Stimulated activated CD4-positive, alpha-beta T cell treated with anti-CD3 and anti-CD28 coated beads, Interleukin-2, amount 100 ng/mL, for 48 hours (primary cell): Measurements from ENCODE around the gene TYROBP.
A peak's percentile ranks its signal among the peaks of the same experiment; 100 is the strongest.
"Not testable (repeated sequence)": the region's sequence is repeated elsewhere in the genome, so short reads cannot be mapped to it uniquely, and the experiment has no call there.

Source experiments
- DNase-seq, 2 donors: peaks; one replicate each; pipeline ENCODE4 v3.0.0-alpha.2; 2020

Gene TYROBP

DNA sequence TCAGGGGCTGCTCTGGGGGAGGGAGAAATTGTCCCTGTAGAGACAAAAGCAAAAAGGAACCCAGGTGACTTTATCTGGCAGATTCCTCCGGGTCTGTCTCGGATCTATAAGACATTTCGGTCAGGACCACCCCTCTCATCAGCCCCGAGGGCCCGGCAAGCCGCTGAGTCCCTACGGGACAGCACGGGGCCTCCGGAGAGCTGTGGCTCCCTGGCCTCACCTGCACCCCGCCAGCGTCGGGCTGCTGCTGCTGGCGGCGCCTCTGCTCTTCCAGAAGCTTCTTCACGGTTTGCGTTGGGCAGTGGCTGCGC is 9.6 kb downstream of the TYROBP start:
- no peak for DNase-seq

DNA sequence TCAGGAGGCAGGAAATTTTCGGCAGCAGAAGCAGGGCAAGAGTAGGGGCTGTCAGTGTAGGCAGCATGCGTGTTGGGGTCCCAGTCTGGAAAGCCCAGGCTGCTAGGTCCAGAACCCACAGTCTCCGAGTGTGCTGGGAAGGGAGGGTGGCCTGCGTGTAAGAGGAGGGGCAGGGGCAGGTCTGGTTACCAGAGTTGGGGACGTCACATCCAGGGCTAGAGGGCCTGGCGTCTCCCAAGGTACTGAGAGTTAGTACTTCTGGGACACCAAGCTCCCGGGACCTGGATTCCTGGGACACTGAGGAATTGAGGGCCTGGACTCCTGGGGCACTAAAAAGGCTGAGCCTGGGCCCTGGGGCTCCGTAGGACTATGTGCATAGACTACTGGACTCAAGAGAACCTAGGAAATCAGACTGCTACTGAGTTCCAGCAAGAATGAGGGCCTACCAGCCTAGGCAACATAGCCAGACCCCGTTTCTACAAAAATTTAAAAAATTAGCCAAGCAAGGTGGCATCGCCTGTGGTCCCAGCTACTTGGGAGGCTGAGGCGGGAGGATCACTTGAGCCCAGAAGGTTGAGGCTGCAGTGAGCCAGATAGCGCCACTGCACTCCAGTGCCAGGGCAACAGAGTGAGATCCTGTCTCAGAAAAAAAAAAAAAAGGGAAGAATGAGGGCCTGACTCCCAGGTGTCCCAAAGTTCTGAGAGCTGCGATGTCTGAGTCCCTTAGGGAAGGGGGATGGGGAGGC is 10.2 kb downstream of the TYROBP start:
- DNase-seq = no peak

DNA sequence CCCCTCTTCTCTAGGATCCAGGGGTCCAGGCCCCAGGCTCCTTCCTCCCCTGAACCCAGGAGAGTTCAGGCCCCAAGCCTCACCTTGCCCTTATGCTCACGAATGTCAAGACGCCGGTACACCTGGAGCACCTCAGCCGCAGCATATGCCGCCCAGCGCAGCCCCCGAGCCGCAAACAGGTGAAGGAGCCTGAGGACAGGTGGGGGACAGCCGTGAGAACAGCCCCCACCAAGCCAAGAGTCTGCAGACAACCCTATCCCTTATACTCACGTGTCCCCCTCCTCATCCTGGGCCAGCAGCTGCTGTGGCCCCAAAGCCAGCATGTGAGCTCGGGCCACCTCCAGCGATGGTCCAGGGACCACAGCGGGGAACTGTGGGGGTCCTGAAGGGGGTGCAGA is 11.5 kb downstream of the TYROBP start:
- DNase-seq = no peak

DNA sequence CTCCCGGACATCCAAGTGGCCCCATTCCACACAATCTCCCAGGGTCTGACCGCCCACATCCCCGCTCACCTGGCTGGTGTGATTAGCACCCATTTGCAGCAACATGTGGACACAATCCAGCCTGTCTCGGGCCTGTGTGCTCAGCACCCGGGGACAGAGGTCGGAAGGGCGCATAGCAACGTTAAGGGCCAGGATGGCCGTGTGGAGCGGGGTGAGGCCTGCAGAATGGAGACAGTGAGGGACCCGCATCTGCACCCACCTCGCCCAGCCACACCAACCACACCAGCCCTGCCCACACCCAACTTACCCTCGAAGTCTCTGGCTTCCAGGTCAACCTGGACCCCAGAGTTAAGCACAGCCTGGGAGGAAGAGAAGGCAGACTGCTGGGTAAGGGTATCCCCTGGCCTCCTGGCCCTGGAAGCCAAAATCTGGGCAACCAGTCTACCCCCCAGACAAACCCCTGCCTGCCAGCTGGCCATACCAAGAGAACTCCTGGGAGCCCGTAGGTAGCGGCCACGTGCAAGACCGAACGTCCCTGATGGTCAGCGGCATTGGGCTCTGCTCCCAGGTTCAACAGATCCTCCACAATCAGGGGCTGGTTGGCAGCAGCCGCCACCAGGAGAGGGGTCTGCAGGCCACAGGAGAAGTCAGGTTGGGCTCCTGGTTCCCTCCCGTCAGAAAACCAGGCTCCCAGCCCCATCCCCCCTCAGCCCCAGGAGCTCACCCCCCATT is 12.0 kb downstream of the TYROBP start:
- DNase-seq = no peak

DNA sequence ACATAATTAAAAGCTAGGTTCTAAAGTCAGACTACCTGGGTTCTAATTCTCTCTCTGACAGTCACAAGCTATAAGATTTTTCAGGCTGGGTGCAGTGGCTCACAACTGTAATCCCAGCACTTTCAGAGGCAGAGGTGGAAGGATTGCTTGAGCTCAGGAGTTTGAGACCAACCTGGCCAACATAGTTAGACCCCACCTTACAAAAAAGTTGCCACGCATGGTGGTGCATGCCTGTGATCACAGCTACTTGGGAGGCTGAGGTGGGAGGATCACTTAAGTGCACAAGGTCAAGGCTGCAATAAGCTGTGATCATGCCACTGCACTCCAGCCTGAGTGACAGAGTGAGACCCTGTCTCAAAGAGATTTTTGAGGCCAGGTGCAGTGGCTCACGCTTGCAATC is 13.8 kb downstream of the TYROBP start:
- no peak for DNase-seq

DNA sequence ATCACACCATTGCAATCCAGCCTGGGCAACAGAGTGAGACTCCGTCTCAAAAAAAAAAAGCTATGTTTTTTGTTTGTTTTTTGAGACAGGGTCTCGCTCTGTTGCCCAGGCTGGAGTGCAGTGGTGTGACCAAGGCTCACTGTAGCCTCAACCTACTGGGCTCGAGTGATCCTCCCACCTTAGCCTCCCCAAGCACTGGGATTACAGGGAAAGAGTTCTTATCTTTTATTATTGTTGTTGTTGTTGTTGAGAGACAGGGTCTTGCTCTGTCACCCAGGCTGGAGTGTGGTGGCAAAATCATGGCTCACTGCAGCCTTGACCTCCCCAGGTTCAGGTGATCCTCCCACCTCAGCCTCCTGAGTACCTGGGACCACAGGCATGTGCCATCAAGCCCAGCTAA is 16.3 kb downstream of the TYROBP start:
- not testable (repeated sequence) for DNase-seq

DNA sequence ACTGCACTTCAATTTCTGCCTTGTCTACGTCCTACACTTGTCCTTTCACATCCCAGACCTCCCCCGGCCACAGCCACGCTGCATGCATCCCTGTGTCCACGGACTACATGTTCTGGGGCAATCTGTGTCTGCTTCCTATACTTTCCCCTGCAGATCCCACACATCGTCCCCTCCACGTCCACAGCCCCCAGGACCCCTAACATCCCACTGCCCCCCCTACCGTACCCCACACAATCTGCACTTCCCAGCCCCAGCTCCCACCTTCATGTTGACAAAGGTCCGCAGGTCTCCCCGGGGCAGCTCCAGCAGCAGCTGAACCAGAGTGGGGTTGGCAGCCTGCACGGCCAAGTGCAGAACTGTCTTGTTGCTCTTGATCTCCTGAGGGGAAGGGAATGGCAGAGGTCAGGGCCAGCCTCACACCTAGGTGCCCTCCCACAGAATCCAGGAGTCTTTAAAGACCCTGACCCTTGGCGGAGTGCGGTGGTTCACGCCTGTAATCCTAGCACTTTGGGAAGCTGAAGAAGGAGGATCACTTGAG is 17.9 kb downstream of the TYROBP start:
- no peak for DNase-seq

DNA sequence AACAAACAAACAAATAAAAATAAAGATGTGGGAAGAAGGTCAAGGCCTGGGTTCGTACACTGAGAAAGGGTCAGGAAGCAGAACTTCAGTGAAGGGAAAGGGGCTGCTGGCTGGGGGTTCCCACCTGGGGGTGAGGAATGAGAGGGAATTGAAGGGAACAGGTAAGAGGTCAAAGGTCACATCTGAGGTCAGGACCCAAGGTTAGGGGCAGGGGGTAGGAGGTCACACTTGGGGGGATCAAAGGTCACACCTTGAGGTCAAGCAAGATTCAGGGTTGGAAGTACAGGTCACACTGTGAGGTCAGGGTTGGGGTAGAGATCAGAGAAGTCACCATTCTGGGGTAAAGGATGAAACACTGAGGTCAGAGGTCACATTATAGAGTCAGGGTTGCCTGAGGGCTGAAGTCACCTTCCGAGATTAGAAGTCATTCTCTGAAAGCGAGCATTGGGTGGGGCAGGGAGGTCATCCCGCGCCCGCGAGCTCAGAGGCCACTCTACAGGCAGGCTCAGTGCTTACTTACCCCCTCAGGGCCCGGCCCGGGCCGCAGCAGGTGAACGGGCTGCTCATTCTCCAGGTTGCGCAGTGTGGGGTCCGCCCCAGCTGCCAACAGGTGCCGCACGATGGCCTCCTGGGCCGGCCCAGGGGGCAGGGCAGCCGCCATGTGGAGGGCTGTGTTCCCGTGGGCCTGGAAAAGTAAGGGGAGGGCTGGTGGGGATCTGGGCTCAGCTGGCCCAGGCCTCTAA is 18.6 kb downstream of the TYROBP start:
- no peak for DNase-seq

DNA sequence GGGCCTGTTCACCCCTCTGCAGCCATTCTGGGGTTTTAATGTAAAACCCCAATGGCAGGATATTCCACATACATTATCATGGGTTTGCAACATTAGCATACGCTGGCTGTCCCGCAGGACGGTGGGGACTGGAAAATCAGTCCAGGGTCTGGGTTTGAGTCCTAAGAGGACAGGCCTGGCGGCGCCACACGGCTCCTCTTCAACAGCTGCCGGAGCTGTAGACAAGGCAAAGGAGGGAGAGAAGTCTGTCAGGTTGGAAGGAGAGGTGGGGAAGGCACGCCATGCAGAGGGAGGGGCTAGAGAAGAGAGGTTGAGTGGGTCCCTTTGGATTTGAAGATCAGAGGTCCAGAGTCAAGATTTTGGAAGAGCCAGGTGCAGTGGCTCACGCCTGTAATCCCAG is 19.7 kb downstream of the TYROBP start:
- DNase-seq = no peak

DNA sequence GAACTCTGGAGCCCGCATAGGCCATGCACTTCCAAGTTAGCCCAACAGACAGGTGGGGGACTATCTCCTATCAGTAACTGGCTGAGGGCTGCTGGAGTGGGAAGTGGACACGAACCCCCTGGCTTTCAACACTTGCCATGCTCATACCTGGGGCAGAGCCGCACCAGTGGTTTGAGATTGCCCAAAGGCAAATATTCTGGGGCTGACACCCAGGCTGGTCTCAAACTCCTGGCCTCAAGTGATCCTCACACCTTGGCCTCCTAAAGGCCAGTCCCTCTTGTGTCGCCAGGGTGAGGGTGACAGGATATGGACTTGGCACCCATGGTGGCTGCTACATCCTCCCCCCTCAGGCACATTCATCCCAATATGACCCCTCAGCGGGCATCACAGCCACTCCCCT is 20.9 kb downstream of the TYROBP start:
- no peak for DNase-seq

DNA sequence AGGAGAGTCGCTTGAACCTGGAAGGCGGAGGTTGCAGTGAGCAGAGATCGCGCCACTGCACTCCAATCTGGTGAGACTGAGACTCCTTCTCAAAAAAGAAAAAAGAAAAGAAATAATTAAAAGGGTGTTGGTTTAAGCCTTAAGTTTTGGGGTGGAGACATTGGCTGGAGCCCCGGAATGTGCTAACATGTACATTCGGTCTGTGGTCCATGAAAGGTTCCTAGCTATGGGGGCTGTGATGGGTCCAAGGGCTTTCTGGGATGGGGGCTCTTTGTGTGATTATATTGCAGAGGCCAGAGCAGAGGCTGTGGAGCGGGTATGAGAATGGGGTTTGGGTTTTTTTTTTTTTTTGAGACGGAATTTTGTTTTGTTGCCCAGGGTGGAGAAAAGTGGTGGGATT is 22.2 kb downstream of the TYROBP start:
- no peak for DNase-seq

DNA sequence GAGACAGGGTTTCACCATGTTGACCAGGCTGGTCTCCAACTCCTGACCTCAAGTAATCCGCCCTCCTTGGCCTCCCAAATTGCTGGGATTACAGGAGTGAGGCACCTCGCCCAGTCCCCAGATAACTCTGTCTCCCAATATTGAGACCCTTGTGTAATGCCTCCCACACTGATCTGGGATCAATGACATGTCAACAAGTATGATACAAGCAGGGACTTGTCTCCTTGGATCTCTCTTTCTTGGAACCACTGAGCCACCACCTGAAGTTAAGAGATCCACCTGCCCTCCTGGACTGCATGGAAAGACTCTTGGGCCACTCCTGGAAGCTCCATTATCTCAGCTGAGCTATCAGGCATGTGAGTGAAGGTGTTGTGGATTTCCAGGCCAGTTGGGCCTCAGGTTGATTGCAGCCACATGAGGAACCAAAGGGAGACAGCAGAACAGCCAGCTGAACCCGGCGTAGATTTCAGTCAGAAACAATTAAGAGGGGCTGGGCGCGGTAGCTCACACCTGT is 22.8 kb downstream of the TYROBP start:
- no peak for DNase-seq

DNA sequence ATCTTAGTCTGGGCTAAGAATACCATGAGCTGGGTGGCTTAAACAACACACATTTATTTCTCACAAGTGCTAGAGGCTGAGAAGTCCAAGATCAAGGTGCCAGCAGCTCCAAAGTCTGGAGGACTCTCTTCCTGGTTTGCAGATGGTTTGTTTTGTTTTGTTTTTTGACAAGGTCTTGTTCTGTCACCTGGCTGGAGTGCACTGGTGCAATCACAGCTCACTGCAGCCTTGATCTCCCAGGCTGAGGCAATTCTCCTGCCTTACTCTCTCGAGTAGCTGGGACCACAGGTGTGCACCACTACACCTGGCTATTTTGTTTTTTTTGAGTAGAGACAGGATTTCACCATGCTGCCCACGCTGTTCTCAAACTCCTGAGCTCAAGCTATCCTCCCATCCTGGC is 24.2 kb downstream of the TYROBP start:
- no peak for DNase-seq

DNA sequence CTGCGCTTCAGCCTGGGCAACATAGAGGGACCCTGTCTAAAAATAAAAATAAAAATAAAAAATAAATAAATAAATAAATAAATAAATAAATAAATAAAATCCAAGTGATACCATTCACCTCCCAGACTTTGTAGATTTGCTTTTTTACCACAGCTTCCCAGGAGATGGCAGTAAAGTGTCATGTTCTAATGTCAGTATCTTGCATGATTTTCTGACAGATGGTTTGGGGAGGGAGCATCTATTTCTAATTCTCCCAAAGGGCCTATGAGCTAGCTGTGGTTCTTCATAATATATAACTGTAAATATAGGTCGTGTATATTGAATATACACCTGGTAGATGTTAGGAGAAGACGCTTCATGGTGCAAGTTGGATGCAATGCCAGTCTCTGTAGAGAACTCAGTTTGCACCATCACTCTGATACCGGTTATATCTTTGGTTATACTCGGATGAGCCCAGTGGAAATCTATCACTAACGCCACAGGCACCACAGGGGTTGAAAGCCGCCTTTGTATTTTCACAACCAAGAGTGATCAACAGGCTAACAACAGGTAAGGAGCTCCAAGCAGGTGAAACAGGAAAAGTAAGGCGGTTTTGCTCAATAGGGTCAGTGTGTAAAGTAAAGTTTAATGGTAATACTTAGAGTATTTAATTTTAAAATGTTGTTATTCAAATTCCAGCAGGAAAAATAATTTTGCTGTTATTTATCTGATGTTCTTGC is 25.8 kb downstream of the TYROBP start:
- no peak for DNase-seq

DNA sequence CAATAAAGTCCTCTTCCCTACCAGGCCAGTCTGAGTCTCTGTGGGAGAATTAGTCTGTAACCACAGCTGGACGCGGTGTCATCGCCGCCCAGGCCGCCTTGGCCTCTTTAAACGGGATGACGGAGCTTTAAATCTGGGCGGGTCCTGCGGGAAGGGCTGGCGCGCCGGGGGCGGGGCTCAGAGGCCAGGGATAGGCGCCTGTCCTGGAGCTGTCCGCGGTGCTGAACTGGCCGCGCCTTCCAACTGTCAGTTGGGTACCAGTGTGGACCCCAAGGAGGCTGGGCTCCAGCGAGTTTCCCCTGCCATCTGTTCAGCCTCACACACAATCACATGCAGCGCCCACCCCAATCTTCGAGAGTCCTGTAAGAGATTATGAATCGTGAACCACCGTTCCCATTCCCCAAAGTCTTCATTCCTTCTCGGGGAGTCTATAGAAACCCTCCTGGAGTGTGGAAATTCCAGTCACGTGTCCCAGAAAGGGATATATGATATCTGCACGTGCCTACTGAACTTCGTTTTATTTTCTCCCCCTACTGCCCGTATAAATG is 28.3 kb downstream of the TYROBP start:
- DNase-seq = peak; percentile 86 to 90

DNA sequence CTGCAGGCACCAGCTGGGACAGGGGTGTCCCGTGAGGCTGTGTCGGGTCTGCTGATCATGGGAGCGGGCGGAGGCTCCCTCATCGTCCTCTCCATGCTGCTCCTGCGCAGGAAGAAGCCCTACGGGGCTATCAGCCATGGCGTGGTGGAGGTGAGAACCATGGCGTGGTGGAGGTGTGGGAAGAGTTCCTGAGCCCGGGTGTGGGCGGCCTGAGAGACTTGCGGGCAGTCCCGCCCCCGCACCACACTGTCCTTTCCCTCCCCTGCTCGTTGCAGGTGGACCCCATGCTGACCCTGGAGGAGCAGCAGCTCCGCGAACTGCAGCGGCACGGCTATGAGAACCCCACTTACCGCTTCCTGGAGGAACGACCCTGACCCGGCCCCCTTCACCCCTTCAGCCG is 29.0 kb downstream of the TYROBP start:
- no peak for DNase-seq

DNA sequence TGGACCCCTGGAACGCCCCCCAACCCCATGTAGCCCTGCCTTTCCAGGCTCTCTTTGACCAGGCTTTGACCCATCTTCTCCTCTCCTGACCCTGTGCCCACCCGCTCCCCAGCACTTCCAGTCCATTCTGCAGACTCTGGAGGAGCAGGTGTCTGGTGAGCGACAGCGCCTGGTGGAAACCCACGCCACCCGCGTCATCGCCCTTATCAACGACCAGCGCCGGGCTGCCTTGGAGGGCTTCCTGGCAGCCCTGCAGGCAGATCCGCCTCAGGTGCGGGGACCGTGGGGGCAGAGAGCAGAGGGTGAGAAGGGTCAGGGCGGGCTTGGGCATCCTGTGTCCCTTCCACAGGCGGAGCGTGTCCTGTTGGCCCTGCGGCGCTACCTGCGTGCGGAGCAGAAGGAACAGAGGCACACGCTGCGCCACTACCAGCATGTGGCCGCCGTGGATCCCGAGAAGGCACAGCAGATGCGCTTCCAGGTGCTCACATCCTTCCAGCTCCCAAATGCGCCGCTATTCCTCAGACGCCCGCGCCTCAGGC is 33.6 kb downstream of the TYROBP start:
- DNase-seq = no peak

DNA sequence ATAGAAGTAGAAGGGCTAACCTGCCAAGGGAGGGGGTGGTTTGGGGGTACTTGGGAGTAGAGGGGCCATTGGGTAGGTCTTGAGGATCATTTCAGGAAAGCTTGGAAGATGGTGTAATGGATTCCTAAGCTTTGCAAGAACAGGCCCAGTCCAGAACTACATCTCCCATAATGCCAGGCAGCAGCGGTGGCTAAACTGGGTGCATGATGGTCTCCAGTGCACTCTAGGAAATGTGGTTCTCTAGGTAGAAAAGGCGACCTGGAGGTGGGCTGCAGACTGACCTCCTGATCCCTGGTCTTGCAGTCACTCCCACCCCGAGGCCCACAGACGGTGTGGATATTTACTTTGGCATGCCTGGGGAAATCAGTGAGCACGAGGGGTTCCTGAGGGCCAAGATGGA is 35.9 kb downstream of the TYROBP start:
- DNase-seq = no peak

DNA sequence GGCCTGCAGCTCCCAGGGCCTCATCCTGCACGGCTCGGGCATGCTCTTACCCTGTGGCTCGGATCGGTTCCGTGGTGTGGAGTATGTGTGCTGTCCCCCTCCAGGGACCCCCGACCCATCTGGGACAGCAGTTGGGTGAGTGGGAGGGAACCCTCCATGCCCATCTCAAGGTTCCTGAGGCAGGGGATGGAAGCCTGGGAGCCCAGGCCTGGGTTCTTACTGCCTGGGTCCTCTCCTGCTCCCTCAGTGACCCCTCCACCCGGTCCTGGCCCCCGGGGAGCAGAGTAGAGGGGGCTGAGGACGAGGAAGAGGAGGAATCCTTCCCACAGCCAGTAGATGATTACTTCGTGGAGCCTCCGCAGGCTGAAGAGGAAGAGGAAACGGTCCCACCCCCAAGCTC is 36.5 kb downstream of the TYROBP start:
- DNase-seq = no peak

DNA sequence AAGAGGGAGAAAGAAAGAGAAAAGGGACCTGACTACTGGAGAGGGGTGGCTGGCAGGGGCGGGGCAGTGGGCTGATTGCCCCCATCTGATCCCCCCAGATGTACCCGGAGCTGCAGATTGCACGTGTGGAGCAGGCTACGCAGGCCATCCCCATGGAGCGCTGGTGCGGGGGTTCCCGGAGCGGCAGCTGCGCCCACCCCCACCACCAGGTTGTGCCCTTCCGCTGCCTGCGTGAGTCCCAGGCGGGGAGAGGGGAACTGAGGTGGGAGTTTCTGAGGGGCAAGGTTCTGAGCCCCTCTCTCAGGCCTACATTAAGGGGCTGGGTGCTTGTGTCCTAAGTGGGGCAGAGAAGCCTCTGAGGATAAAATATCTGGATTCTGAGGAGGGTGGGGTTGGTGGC is 37.3 kb downstream of the TYROBP start:
- no peak for DNase-seq

DNA sequence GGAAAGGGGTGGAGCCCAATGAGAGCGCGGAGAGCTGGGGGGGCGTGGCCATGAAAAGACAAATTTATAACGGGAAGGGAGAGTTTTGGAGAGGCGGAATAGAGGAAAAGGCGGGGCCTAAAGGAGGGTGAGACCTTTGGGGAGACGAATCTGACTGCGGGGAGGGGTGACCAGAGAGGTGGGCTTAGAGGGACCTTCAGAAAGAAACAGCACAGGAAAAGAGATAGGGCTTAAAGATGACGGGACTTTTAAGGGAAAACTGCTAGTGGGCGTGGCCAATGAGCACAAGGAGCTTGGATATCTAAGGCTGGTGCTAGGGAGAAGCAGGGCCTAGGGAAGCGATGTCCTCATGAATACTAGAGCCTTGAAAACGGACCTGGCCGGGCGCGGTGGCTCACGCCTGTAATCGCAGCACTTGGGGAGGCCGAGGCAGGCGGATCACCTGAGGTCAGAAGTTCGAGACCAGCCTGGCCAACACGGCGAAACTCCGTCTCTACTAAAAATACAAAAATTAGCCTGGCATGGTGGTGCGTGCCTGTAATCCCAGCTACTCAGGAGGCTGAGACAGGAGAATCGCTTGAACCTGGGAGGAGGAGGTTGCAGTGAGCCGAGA is 37.9 kb downstream of the TYROBP start:
- DNase-seq = not testable (repeated sequence)
